Activated CD4-positive, alpha-beta T cell treated with anti-CD3 and anti-CD28 coated beads, Interleukin-2, amount 10 ng/mL, durations not matched to agents 24 days and 14 days (primary cell): Measurements from ENCODE around the gene EYA4. TPM values are rescaled to one million over a fixed set of nuclear protein-coding genes. Genes with fewer than 3 reads are reported as not detected.
A peak's percentile ranks its signal among the peaks of the same experiment; 100 is the strongest.

Experiments
- DNase-seq: peaks from one replicate; pipeline ENCODE4 v3.0.0; 2022
- H3K27ac Mint-ChIP-seq: one replicate; pipeline ENCODE4 v1.8.0; 2022; ENCODE audit warnings: mild to moderate bottlenecking, mixed read lengths
- H3K27me3 Mint-ChIP-seq: one replicate; pipeline ENCODE4 v1.8.0; 2022; ENCODE audit warnings: mixed read lengths
- H3K36me3 Mint-ChIP-seq: one replicate; pipeline ENCODE4 v1.8.0; 2022; ENCODE audit warnings: low read depth, mild to moderate bottlenecking, mixed read lengths
- H3K4me1 Mint-ChIP-seq: one replicate; pipeline ENCODE4 v1.8.0; 2021; ENCODE audit warnings: mixed read lengths
- H3K4me3 Mint-ChIP-seq: one replicate; pipeline ENCODE4 v1.8.0; 2022; ENCODE audit warnings: mild to moderate bottlenecking, moderate library complexity, mixed read lengths
- H3K9me3 Mint-ChIP-seq: one replicate; pipeline ENCODE4 v1.8.0; 2021; ENCODE audit warnings: mixed read lengths
- intact Hi-C: fragments of 100-400 bp; cut with micrococcal nuclease; formaldehyde crosslinking; loops from one replicate; pipeline ENCODE4 v1.15.1; 2023
- total RNA-seq: library from RNA; stranded (reverse); gene quantifications from 2 replicates; pipeline ENCODE4 v1.2.3, GENCODE V29; 2022

Gene EYA4
- total RNA-seq = not detected in 2 replicates

GRCh38 chr6:133241086-133241900 is at the start of gene EYA4:
TSS of gene EYA4 (plus strand) at chr6:133241357. CDS start at chr6:133274781, 33,424 bp downstream.
- Mint-ChIP-seq H3K4me1 (peaks cover 3% of the 10 kb centered on the region), H3K4me3 (peak within 1 kb of the TSS; percentile 32), H3K27ac (no peak within 1 kb of the TSS), H3K36me3 (no peaks in the 10 kb centered on the region), H3K9me3 (no peaks in the 10 kb centered on the region), H3K27me3 (peaks cover 59% of the 10 kb centered on the region)
- intact Hi-C loops = no loop called here
- no peak for DNase-seq

GRCh38 chr6:133193396-133193795 is 47.8 kb upstream of the EYA4 start:
- peaks cover 4% of the 10 kb centered on the region for H3K27me3 Mint-ChIP-seq
- no peak overlapping the region for H3K27ac Mint-ChIP-seq
- intact Hi-C loops = no loop called here
- DNase-seq = no peak
- no peaks in the 10 kb centered on the region for H3K4me1 Mint-ChIP-seq
- H3K36me3 Mint-ChIP-seq = no peaks in the 10 kb centered on the region
- H3K4me3 Mint-ChIP-seq = no peak overlapping the region
- H3K9me3 Mint-ChIP-seq = no peaks in the 10 kb centered on the region

GRCh38 chr6:133198725-133199124 is 42.4 kb upstream of the EYA4 start:
- H3K4me1 Mint-ChIP-seq = no peaks in the 10 kb centered on the region
- intact Hi-C loops = no loop called here
- H3K4me3 Mint-ChIP-seq = no peak overlapping the region
- DNase-seq = no peak
- no peaks in the 10 kb centered on the region for H3K27me3 Mint-ChIP-seq
- no peaks in the 10 kb centered on the region for H3K9me3 Mint-ChIP-seq
- H3K36me3 Mint-ChIP-seq = no peaks in the 10 kb centered on the region
- H3K27ac Mint-ChIP-seq = no peak overlapping the region

- no peaks in the 10 kb centered on the region for H3K36me3 Mint-ChIP-seq
- DNase-seq = no peak
- H3K27me3 Mint-ChIP-seq = no peaks in the 10 kb centered on the region
- intact Hi-C loops = no loop called here
- H3K9me3 Mint-ChIP-seq = no peaks in the 10 kb centered on the region
- no peak overlapping the region for H3K4me3 Mint-ChIP-seq
- H3K4me1 Mint-ChIP-seq = no peaks in the 10 kb centered on the region
- H3K27ac Mint-ChIP-seq = no peak overlapping the region
Measured at GRCh38 chr6:133201231-133201630, 39.9 kb upstream of the EYA4 start.

GRCh38 chr6:133202610-133203343 is 38.4 kb upstream of the EYA4 start:
- H3K27ac Mint-ChIP-seq = no peak overlapping the region
- no peak for DNase-seq
- no peak overlapping the region for H3K4me3 Mint-ChIP-seq
- H3K9me3 Mint-ChIP-seq = no peaks in the 10 kb centered on the region
- intact Hi-C loops = no loop called here
- H3K4me1 Mint-ChIP-seq = no peaks in the 10 kb centered on the region
- no peaks in the 10 kb centered on the region for H3K36me3 Mint-ChIP-seq
- no peaks in the 10 kb centered on the region for H3K27me3 Mint-ChIP-seq

DNA sequence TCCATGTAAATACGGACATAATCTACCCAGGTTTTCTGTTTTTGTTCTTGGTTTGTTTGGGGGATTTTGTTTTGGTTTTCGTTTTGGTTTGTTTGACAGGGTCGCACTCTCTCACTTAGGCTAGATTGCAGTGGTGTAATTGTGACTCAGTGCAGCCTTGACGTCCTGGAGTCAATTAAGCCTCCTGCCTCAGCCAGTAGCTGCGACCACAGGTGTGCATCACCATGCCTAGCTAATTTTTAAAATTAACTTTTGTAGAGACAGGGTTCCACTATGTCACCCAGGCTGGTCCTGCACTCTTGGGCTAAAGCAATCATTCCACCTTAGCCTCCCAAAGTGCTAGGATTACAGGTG is 37.8 kb upstream of the EYA4 start:
- intact Hi-C loops = no loop called here
- no peak overlapping the region for H3K27ac Mint-ChIP-seq
- H3K4me3 Mint-ChIP-seq = no peak overlapping the region
- no peaks in the 10 kb centered on the region for H3K4me1 Mint-ChIP-seq
- no peaks in the 10 kb centered on the region for H3K9me3 Mint-ChIP-seq
- DNase-seq = no peak
- no peaks in the 10 kb centered on the region for H3K27me3 Mint-ChIP-seq
- no peaks in the 10 kb centered on the region for H3K36me3 Mint-ChIP-seq

GRCh38 chr6:133205304-133205703 is 35.9 kb upstream of the EYA4 start:
- Mint-ChIP-seq H3K4me1 (no peaks in the 10 kb centered on the region), H3K9me3 (no peaks in the 10 kb centered on the region), H3K27me3 (no peaks in the 10 kb centered on the region), H3K27ac (no peak overlapping the region), H3K4me3 (no peak overlapping the region), H3K36me3 (no peaks in the 10 kb centered on the region)
- no peak for DNase-seq
- intact Hi-C loops = no loop called here

- H3K27ac Mint-ChIP-seq = no peak overlapping the region
- no peak overlapping the region for H3K4me3 Mint-ChIP-seq
- H3K27me3 Mint-ChIP-seq = no peaks in the 10 kb centered on the region
- intact Hi-C loops = no loop called here
- no peak for DNase-seq
- no peaks in the 10 kb centered on the region for H3K4me1 Mint-ChIP-seq
- no peaks in the 10 kb centered on the region for H3K9me3 Mint-ChIP-seq
- H3K36me3 Mint-ChIP-seq = no peaks in the 10 kb centered on the region
Measured at GRCh38 chr6:133206942-133207341, 34.2 kb upstream of the EYA4 start.

GRCh38 chr6:133207754-133208153 is 33.4 kb upstream of the EYA4 start:
- Mint-ChIP-seq H3K27ac (no peak overlapping the region), H3K4me3 (no peak overlapping the region)
- intact Hi-C loops = no loop called here

GRCh38 chr6:133208183-133208755 is 32.9 kb upstream of the EYA4 start:
- H3K36me3 Mint-ChIP-seq = no peaks in the 10 kb centered on the region
- no peak for DNase-seq
- H3K27me3 Mint-ChIP-seq = no peaks in the 10 kb centered on the region
- H3K4me1 Mint-ChIP-seq = no peaks in the 10 kb centered on the region
- no peak overlapping the region for H3K27ac Mint-ChIP-seq
- no peaks in the 10 kb centered on the region for H3K9me3 Mint-ChIP-seq
- no peak overlapping the region for H3K4me3 Mint-ChIP-seq
- intact Hi-C loops = no loop called here

More at GRCh38 chr6:133207754-133208153, 33.4 kb upstream of the EYA4 start:
- DNase-seq = no peak
- Mint-ChIP-seq H3K9me3 (no peaks in the 10 kb centered on the region), H3K4me1 (no peaks in the 10 kb centered on the region), H3K27me3 (no peaks in the 10 kb centered on the region), H3K36me3 (no peaks in the 10 kb centered on the region)

- H3K4me1 Mint-ChIP-seq = no peaks in the 10 kb centered on the region
- no peak for DNase-seq
- H3K27ac Mint-ChIP-seq = no peak overlapping the region
- no peaks in the 10 kb centered on the region for H3K36me3 Mint-ChIP-seq
- no peak overlapping the region for H3K4me3 Mint-ChIP-seq
- no peaks in the 10 kb centered on the region for H3K9me3 Mint-ChIP-seq
- intact Hi-C loops = no loop called here
- no peaks in the 10 kb centered on the region for H3K27me3 Mint-ChIP-seq
Measured at GRCh38 chr6:133214267-133214666, 26.9 kb upstream of the EYA4 start.

GRCh38 chr6:133218852-133219251 is 22.3 kb upstream of the EYA4 start:
- H3K36me3 Mint-ChIP-seq = no peaks in the 10 kb centered on the region
- intact Hi-C loops = no loop called here
- no peaks in the 10 kb centered on the region for H3K4me1 Mint-ChIP-seq
- H3K27me3 Mint-ChIP-seq = no peaks in the 10 kb centered on the region
- H3K27ac Mint-ChIP-seq = no peak overlapping the region
- DNase-seq = no peak
- no peaks in the 10 kb centered on the region for H3K9me3 Mint-ChIP-seq
- H3K4me3 Mint-ChIP-seq = no peak overlapping the region

GRCh38 chr6:133223452-133224029 is 17.6 kb upstream of the EYA4 start:
- H3K27ac Mint-ChIP-seq = no peak overlapping the region
- no peak for DNase-seq
- H3K4me1 Mint-ChIP-seq = no peaks in the 10 kb centered on the region
- H3K27me3 Mint-ChIP-seq = no peaks in the 10 kb centered on the region
- H3K9me3 Mint-ChIP-seq = no peaks in the 10 kb centered on the region
- intact Hi-C loops = no loop called here
- no peak overlapping the region for H3K4me3 Mint-ChIP-seq
- no peaks in the 10 kb centered on the region for H3K36me3 Mint-ChIP-seq

DNA sequence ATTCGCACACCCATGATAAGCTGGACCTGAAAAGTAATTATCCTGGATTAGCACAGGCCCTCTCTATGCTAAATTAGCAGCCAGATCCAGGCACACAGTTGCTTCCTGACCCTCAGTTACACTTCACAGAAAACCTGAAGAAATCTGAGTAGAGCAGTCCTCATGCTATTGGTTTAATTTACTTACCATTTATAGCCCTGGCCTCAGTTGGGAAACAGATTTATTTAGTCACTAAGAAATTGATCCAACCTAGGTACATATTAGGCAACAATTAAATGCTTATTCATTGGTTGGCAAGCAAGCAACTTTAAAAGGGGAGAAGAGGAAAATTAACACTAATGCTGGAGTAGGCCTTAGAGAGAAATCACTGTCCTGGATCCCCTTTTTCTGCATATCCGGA is 15.6 kb upstream of the EYA4 start:
- intact Hi-C loops = no loop called here
- H3K27ac Mint-ChIP-seq = no peak overlapping the region
- H3K4me3 Mint-ChIP-seq = no peak overlapping the region
- no peaks in the 10 kb centered on the region for H3K36me3 Mint-ChIP-seq
- no peak for DNase-seq
- no peaks in the 10 kb centered on the region for H3K9me3 Mint-ChIP-seq
- H3K4me1 Mint-ChIP-seq = no peaks in the 10 kb centered on the region
- H3K27me3 Mint-ChIP-seq = no peaks in the 10 kb centered on the region
